Stimulated activated CD8-positive, alpha-beta memory T cell treated with anti-CD3 and anti-CD28 coated beads, Interleukin-2, amount 100 ng/mL, for 1 hour (primary cell): Measurements from ENCODE around the gene SPATA13.
"Not testable (repeated sequence)": the region's sequence is repeated elsewhere in the genome, so short reads cannot be mapped to it uniquely, and the experiment has no call there.

Experiments used
- DNase-seq, 2 donors: peaks; one replicate each; pipeline ENCODE4 v3.0.0-alpha.2; 2020; ENCODE audit warnings: low read depth in 2 of 2

The SPATA13 gene

DNA sequence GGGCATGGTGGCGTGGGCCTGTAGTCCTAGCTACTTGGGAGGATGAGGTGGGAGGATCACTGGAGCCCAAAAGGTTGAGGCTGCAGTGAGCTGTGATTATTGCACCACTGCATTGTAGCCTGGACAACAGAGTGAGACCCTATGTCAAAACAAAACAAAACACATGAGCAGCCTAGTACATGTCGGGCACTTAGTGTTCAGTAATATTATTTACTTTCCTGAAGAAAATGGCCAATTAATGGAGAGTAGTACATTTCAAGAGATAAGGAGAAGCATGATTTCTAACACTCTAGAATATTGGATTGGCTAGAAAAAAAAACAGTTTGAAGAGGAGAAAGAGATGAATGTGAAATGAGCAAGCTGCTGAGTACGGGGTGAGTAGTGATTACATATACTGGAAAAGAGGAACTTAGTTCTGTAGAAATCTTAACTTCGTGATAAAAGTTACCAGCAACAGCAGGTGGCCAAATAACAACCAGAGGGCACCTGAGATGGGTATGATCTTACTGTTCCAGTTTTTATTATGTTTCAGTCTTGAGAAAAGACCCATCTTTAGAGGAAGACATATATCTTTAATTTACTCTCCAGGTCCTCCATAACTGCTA is 36.2 kb downstream of the SPATA13 start:
- no peak for DNase-seq

DNA sequence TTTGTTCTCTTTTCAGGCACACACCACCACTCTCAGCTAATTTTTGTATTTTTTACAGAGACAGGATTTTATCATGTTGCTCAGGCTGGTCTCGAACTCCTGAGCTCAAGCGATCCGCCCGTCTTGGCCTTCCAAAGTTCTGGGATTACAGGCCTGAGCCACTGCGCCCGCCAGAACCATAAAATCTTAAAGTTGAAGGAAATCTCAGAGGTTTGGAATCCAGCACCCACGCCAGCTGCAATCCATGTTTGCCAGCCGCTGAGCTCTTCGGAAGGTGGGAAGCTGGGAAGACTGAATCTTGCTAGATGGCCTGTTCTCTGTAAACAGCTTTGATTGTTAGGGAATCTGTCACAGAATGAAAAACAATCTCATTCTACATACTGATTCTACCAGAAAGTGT is 38.5 kb downstream of the SPATA13 start:
- DNase-seq, result no peak

DNA sequence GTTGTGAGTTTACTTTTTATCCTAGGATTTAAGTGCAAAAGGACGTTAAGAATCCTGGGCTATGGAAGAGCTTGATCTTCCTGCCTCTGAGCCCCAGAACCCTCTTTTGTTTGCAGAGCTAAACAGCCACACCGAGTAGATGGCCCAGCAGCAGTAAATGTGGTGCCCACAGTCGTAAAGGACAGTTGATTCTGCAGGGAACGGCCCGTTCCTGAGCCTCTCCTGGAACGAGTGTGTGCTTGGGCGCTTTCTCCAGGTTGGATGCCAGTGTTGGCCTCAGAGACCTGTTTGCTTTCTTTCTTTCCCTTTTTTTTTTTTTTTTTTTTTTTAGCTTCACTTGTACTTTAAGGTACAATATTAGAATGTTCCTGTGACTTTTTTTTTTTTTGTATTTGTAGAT is 41.7 kb downstream of the SPATA13 start:
- no peak for DNase-seq

DNA sequence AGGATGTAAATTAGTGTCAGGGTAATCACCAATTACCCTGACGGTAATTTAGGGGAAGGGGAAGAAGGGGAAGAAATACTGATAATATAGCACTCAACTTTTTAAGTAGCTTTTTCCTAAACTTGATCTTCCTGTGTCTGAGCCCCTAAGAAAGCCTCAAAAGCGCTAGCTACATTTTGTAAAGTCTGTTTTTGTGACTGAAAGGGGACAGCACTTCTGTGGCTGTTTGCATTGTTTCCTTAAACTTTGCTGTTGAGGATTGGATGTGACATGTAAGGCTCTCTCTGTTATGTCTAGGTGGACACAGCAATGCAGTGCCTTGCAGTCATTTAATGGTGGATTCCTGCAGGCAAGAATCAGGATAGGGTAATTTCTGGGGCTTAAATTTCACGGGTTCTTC is 42.8 kb downstream of the SPATA13 start:
- DNase-seq, result no peak

DNA sequence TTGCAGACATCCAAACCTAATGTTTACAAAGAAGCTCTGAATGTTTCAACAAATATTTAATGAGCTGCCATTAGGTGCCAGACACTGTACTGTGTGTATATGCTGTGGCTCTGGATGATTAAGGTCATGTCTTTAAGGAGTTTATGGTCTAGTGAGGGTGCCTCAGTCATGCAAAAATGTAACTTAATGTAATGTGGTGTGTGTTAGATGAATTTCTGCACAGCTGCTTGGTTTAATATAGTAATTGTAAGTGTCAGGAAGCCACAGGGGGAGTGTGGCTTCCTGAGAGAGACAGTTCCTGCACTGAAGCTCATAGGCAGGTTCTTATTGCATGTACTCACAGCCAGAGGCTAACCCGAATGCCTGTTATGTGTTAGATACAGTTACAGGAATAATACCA is 43.3 kb downstream of the SPATA13 start:
- no peak for DNase-seq

DNA sequence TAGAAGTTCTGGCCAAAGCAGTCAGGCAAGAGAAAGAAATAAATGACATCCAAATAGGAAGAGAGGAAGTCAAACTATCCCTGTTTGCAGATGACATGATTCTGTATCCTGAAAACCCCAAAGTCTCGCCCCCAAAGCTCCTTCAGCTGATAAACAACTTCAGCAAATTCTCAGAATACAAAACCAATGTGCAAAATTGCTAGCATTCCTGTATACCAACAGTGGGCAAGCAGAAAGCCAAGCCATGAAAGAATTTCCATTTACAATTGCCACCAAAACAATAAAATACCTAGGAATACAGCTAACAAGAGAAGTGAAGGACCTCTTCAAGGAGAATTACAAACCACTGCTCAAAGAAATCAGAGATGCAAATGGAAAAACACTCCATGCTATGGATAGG is 44.6 kb downstream of the SPATA13 start:
- DNase-seq, result not testable (repeated sequence)

DNA sequence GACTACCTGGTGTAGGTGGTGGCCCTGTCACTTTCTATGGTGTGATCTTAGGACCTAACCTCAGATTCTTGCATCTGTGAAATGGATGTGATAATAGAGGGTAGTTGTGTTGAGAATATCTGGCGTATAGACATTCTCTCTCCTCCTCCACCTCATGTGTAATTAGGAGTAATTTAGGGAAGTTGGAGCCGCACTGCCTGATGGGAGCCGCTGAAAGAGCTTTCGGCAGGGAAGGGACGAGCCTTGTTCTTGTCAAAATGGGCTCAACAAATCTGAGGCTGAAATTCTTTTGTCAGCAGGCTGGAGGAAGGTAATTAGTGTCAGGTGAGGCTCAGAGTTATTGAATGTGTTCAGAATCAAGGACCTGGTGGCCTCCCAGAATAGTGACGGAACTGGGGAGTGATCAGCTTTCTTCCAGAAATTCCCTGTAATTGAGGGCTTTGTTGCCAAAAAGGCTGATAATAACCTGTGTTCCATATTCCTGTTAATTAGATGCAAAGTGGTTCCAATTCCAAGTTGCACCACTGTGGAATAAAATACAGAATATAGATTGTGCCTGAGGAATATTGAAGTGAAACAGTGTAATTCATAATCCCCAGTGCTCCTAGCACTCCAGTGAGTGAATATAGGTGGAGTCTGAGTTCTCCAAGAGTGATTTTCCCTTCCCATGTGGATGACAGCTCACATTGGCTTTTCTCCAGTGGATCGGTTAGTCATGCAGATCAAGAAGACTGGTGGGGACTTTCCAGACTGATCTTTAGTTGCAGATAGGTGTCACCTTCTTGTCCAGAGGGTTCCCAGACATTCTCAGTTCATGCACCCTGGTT is 47.5 kb downstream of the SPATA13 start:
- DNase-seq, result no peak

DNA sequence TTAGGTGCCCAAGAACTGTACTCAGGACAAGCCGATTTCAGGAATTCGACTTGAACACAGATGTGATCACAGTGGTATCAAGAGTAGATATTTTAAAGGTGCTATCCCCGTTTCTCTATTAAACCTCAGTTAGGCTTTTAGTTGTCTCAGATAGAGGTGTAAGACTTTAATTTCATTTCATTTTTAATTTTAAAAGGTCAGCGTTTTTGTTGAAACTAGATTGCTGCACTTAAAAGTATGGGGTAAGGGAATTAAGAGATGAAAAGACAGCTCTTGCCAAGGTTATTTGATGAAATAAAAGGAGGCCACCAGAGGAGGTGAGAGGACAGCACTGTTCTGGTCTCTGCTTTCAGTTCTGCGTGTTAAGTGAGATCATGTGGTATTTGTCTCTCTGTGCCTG is 48.6 kb downstream of the SPATA13 start:
- no peak for DNase-seq

DNA sequence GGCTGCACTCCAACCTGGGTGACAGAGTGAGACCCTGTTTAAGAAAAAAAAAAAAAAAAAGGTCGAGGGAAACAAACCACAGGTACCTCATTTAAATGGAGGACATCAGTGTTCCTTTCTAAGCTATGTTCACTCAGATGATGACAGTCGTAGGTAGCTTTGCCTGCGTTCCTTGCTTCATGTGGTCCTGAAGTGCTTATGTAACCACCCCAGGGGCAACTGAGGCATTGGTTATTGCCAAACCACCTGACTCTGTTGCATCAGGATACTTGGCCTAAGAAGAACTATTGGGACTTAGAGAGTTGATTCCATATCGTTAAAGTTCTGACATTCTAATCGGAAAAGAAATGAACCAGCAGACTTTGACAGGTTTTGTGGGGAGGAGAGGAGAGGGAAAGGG is 51.7 kb downstream of the SPATA13 start:
- DNase-seq, result no peak

DNA sequence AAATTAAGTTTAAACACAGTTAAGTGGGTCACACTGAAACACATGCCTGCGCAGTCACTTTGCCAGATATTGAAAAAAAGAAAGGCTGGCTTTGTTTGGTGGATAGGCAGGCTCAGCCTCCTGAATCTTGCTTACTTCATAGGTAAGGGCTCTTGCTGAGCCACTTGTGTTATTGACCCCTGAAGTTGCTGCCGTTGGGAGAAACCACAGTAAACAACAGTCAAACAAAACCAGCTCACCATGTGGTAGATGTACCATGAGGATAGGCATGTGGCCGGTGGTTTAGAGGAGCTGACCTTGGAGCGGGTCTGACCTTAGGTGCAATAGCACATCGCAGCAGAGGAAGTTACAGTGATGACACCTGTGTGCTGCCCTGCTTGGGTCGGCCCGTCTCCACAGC is 52.2 kb downstream of the SPATA13 start:
- no peak for DNase-seq

DNA sequence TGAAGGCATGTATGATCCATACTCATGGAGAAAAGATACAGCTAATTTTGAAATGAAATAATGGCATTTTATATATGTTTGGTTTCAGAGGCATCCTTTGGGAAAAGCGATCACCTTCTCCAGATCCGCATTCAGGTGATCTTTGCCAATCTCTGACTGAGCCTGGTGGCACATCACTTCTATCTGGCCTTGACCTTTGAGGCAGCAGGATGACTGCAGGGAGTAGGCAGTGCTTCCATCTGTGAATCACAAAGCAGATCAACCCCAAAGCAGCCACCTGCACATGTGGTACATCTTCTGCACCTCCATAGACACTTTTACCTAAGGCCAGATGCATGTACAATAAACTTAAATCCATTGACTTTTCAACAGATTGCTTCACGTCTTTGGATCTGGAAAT is 53.4 kb downstream of the SPATA13 start:
- no peak for DNase-seq

DNA sequence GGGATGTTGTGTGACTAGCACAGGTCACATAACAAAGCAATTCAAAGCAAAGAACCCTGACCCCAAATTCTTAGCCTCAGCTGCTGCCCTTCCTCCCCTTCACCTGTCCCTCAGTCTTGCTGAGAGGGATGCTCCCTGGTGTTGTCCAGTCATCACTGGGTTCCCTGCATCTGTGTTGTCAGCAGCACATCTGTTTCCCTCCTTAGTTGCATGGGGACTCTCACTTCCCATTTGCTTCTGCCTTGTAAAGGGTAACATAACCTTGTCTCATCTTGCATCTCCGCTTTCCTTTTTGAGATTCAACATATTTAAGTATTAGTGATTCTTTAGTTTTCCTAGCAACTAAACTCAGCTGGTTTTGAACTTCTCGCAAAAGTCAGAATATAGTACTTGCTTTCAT is 54.0 kb downstream of the SPATA13 start:
- DNase-seq, result no peak

DNA sequence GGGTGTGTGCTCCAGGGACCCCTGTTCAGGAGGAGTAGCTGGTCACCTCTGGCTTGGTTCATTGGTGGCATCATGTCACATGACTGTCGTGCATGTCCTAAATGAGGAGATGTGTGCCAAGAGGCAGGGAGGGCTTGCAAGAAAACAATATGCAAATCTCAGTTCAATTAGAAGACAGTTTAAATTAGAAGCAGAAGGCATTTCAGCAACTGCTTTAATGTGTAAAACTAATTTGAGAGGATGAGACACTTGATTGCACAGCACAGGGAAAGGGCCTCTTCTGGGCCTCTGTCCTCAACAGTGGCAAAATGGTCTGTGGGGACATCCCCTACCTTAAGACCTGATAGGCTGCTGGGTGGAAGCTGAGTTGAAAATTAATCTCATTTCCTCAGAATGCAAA is 54.6 kb downstream of the SPATA13 start:
- DNase-seq, result no peak

DNA sequence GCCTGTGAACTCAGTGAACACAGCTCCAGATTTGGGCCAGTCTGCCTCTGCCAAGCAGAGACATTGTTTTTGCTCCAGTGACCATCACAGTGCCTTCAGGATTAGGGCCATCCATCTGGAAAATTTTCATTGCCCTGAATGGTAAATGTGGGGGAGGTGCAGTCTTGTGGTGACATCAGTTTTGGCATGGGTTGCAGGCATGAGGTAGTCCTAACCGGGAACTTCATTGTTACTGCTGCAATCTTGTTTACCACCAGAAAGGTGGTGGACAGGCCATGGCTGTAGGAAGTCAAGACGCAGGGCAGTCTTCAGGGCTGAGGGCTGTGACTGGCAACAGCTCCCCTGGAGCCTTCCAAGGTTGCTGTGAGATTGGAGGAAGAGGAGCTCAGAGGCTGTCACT is 55.2 kb downstream of the SPATA13 start:
- DNase-seq, result no peak

DNA sequence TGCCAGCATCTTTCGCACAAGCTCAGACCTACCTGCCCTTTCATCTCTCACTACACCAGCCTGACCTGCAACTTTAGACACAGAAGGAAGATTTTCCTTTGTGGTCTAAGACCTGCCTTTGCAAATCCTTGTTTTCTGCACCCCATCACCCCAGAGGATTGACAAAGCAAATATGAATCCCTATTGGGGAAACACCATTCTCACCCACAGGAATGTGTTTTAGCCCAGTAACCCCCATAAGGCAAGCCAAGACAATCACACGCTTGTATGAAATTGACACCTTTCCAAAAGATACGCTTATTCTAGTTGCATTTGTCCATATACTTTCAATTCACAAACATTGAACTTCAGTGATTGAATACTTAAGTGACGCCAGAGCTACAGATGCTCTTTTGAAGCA is 55.7 kb downstream of the SPATA13 start:
- DNase-seq, result no peak

DNA sequence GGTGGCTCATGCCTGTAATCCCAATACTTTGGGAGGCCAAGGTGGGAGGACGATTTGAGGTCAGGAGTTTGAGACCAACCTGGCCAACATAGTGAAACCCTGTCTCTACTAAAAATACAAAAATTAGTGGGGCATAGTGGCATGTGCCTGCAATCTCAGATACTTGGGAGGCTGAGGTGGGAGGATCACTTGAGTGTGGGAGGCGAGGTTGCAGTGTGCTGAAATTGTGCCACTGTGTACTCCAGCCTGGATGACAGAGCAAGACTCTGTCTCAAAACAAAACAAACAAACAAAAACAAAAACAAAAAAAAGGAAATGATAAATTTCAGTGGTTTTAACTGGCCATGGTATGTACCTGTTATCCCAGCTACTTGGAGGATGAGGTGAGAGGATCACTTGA is 56.3 kb downstream of the SPATA13 start:
- DNase-seq, result not testable (repeated sequence)

DNA sequence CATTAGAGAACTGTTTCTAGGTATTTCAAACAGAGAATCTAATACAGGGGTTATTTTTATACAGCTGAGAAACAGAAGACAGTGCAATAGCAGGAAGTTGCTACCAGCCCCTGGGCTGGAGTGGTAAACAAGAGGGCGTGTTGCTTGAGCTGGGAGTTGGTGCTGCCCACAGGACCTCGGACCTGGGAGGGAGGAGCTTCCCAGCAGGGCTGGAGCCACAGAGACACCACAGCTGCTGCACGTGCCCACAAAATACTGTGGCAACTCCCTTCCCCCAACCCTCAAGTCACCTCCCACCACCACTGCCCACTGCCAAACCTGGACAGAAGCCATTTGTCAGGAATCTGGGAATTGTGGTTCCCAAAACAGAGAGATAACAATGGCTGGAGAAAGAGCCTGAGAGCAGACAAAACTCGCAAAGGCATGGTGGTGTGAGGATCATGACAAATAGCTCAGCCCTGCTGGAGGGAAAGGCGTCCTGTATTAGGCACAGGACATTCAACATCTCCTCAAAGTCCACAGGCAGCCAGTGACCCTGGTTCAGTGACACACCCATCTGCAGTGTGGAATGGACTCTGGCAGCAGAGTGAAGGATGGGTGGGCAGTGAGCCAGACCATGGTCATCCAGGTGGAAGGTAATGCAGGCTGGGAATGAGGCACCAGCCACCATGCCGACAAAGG is 57.2 kb downstream of the SPATA13 start:
- DNase-seq, result no peak

DNA sequence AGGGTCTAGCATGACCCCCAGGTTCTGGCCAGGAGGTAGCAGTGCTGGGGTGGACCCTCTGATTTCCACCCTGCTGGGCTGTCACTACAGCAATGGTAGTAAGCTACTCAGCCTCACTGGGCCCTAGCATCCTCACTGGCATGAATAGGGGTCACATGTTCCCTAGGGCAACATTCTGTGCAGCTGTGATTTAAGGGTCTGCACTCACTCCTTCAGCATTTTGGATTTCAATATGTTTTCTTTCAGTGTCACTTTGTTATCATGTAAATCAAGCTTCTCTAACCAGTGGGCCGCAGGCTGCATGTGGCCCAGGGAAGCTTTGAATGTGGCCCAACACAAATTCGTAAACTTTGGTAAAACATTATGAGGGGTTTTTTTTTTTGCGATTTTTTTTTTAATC is 57.8 kb downstream of the SPATA13 start:
- no peak for DNase-seq

DNA sequence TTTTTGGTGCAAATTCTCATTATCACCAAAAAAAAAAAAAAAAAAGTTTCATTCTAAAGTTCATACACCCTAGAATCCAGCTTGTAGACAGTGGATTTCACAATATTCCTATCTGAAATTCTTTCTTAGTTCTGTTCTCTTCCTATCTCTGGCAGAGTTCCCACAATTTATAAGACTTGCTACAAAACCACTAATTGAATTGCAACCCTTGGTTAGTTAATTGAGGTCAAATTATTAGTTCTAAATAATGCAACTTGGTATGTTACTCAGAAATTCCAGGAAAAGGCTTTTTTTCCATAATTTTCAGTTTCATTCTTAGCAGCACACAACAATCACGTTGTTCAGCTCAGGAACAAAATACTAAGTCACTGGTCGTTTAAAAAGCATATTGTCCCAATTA is 58.5 kb downstream of the SPATA13 start:
- no peak for DNase-seq

DNA sequence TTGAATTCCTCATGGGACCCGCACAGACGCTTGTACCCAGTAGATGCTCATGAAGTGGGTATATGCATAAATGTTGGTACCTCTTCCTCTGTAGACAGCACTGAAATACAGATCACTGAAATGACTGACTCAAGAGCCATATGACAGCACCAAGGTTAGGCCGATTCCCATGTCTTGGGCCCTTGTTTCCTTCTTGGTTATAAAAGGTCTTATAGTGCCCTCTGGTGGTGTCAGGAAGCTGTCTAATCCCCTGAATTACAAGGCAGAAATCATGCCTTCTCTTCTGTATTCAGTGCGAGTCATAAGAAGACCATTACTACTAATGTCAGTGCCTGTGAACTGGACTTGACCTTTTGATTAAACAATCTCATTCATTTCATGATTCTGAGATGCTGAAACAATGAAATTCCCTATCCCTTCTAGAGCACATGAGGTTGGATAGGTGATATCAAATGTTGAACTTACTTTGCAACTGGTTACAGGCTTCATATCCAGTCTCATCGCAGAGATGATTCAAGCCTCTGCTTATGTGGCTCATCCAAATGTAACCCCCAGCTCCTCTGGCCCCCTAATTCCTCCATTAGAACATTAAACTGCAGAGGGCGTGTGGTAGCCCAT is 59.7 kb downstream of the SPATA13 start:
- no peak for DNase-seq

DNA sequence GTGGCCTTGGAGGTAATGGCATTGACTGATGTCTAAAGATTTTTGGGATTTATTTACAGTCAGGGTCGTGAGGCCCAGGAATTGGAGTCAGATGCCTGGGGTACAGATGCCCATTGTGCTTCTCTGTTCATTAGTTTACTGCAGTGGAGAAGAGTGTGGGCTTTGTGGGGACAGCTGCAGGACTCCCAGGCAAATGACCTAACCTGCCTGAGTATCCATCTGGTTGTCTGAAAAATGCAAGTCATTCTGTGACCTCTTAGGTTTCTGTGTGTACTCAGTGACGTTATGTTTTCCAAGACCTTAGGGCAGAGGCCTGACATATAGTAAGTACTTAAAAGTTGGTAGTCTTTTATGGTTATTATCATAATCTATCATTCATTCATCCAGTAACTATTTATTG is 60.5 kb downstream of the SPATA13 start:
- DNase-seq, result no peak

DNA sequence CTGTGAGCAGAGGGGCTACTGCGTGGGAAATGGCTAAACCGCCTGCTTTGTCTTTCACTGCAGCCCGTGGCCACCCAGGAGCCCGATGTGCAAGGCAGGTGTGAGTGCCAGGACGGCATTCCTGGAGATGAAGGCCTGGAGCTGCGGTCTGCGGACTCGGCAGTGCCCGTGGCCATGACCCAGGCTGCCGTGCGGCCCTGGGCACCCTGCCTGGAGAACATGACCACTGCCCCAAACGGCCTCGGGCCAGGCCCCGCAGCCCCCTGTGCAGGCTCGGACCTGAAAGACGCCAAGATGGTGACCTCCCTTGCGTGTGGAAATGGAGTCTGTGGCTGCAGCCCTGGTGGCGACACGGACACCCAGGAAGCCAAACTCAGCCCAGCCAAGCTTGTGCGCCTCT is 62.2 kb downstream of the SPATA13 start:
- DNase-seq, result no peak
